NCI-H2227 (cell line): ENCODE results near the gene ADAMTS10.
"Not testable (repeated sequence)": the region's sequence is repeated elsewhere in the genome, so short reads cannot be mapped to it uniquely, and the experiment has no call there.

Experiments used
- DNase-seq: peaks from one replicate; lab custom pipeline; 2025; ENCODE audit not compliant: unreplicated experiment; lab: John Stamatoyannopoulos, UW

ADAMTS10 gene

DNA sequence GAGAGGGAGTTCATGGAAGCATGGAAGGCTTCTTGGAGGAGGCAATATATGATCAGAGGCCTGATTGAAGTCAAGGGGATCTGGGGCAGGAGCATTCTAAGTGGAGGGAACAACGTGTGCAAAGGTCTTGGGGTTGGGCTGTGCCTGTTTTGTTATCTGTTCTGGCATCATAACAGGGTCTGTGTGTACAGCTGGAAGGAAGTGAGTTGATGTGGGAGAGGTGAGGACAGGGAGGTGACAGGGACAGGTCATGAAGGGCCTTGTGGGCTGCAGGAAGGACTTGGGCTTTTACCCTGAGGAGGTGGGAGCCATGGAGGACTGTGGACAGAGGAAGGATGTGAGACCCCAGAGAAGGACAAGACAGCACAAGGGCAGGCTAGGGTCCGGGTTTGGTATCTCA is 18.7 kb upstream of the ADAMTS10 start:
- no peak for DNase-seq

DNA sequence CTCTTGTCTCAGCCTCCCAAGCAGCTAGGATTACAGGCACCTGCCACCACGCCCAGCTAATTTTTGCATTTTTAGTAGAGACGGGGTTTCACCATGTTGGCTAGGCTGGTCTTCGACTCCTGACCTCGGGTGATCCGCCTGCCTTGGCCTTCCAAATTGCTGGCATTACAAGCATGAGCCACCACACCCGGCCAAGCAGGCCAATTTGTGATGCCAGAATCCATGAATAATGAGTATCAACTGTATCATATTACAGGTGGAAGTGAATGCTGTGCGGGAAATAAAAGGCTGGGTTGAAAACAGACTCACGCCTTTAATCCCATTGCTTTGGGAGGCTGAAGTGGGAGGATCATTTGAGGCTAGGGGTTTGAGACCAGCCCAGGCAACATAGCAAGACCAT is 16.3 kb upstream of the ADAMTS10 start:
- no peak for DNase-seq

DNA sequence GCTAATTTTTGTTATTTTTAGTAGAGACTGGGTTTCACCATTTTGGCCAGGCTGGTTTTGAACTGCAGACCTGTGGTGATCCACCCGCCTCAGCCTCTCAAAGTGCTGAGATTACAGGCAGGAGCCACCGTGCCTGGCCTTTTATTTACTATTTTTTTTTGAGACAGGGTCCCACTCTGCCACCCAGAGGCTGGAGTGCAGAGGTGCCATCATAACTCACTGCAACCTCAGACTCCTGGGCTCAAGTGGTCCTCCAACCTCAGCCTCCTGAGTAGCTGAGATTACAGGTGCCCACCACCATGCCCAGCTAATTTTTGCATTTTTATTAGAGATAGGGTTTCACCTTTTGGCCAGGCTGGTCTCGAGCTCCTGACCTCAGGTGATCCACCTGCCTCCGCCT is 12.4 kb upstream of the ADAMTS10 start:
- DNase-seq: not testable (repeated sequence)

DNA sequence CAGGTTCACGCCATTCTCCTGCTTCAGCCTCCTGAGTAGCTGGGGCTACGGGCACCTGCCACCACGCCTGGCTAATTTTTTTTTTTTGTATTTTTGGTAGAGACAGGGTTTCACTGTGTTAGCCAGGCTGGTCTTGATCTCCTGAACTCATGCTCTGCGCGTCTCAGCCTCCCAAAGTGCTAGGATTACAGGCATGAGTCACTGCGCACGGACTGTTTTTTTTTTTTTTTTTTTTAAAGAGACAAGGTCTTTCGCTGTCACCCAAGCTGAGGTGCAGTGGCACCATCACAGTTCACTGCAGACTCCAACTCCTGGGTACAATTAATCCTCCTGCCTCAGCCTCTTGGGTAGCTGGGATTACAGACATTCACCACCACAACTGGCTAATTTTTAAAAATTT is 8.2 kb upstream of the ADAMTS10 start:
- no peak for DNase-seq

DNA sequence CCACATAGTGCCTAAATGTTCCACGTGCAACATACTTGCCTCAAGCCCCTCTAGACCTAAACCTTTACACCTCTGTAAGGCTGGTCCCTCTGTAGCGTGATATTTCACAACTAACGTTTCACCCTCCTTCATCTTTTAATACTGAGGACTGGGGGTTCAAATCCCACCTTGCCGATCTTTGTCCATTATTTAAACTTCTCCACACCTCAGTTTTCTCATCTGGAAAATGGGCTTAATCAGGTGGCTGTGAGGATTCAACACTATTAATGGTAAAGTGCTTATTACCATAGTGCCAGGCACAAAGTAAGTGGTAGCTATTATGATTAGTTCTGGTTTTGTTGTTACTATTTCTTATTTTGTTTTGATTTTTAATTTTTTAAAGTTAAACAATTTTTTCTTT is 7.5 kb upstream of the ADAMTS10 start:
- no peak for DNase-seq

DNA sequence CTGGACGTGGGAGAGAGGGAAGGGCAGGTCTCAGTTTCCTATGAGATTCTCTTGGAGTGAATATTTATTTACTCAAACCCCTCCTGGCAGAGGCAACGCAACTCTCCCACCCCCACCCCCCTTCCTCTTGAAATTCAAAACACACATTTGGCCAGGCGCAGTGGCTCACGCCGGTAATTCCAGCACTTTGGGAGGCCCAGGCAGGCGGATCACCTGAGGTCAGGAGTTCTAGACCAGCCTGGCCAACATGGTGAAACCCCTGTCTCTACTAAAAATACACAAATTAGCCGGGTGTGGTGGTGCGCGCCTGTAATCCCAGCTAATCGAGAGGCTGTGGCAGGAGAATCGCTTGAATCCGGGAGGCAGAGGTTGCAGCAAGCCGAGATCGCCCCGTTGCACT is 6.8 kb upstream of the ADAMTS10 start:
- DNase-seq: not testable (repeated sequence)

DNA sequence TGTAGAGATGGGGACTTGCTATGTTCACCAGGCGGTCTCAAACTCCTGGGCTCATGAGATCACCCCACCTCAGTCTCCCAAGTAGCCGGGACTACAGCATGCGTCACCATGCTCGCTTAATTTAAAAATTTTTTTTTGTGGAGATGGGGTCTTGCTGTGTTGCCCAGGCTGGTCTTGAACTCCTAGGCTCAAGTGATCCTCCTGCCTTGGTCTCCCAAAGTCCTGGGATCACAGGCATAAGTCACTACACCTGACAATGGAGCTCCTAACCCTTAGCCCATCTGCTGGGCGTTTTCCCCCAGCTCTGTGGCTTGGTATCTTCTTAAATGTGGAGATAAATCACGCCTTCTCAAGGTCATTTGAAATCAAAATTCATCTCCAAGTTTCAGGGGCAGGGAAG is 6.3 kb upstream of the ADAMTS10 start:
- DNase-seq: no peak

DNA sequence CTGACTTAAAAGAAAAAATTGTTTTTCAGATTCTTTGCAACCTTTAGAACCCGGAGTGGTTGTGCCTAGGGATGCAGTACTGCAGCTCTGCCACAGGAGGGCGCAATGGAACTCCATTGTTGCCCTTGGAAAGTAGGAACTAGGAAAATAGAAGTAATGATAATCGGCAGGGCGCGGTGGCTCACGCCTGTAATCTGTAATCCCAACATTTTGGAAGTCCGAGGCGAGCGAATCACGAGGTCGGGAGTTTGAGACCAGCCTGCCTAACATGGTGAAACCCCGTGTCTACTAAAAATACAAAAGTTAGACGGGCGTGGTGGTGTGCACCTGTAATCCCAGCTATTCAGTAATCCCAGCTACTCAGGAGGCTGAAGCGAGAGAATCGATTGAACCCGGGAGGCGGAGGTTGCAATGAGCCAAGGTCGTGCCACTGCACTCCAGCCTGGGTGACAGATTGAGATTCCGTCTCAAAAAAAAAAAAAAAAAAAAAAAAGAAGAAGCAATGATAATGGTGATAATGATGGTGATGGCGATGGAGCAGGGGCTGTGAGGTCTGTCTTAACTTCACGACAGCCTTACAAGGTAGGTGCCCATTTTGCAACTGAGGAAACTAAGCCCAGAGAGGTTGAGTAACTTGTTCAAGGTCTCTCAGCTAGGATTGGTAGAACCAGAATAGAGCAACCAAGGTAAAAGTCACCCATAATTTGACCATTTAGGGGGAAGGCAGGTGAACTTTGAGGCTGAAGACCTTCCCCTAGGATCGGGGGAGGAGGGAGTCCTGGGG is 5.5 kb upstream of the ADAMTS10 start:
- DNase-seq: peak; percentile 58

DNA sequence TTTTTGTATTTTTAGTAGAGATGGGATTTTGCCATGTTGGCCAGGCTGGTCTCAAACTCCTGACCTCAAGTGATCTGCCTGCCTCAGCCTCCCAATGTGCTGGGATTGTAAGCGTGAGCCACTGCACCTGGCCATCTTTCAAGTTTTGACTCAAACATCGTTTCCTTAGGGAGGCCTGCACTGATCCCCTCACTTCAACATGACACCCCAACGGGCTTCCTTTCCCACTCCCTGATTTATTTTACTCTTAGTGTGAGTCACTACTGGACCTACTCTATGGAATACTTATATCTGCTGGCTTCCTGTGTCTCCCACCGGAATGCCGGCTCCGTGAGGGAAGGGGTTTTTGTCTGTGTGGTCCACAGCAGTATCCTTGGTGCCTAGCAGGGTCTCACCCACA is 4.5 kb upstream of the ADAMTS10 start:
- DNase-seq: no peak

DNA sequence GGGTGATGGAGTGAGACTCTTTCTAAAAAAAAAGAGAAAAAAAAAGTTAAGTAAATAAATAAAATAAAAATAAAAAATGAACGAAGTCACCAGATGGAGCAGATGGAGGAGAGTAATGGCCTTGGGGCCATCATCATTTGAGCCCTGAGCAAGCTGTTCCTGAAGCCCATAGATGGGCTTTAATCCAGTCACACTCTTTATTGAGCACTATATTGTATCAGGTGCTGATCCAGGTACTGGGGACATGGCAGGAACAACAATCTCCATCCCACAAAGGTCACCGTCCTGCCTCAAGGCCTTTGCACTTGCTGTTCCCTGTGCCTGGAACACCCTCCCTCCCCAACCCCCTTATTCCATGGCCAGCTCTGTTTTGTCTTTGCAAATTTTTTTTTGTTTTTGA is 3.9 kb upstream of the ADAMTS10 start:
- DNase-seq: no peak

DNA sequence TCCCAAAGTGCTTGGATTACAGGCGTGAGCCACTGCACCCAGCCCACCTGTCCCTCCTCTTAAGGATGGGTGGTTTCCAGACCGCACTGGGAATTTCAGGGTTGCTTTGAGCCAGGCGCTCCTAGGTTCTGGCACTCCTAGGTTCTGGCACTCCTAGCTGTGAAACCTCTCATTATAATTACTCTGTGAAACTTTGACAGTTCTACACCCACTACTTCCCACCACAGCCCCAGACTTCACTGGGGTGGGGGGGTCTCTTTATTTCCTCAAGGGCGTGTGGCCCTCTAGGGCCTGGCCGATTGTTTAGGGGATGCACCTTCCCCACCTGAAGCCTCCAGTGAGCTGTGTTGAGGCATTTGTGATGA is 2.3 kb upstream of the ADAMTS10 start:
- DNase-seq: no peak

DNA sequence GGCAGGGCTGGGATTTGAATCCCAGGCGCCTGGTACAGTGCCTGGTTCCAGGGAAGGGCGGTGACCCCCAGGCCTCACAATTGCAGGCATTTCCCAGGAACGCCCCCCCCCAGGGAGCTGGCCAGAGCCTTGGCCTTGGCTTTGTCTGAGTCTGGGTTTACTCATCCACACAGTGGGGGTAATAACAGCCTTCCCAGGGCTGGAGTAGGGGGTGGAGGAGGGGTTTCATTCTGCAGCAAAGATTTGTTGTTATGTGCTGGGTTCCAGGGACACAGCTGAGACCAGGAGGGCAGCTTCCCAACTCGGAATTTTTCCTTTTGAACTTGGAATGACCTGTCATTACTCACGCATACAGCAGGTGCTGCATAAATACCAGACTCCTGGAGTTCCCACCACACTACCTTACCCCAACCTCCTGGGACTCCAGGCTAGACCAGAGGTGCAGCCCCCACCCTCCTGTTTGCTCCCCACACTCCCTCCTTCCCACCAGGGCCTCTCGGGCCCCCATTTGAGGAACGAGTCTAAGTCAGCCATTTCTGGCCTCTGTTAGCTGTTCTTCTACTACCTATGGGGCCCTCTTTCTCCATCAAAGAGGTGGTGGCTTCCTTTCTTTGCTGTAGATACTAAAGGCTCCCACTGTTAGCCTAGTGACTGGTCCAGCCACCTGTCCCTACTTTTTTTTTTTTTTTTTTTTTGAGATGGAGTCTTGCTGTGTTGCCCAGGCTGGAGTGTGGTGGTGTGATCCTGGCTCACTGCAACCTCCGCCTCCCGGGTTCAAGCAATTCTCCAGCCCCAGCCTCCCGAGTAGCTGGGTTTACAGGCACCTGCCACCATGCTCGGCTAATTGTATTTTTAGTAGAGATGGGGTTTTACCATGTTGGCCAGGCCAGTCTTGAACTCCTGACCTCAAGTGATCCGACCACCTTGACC is 1.6 kb upstream of the ADAMTS10 start:
- peak; percentile 39 for DNase-seq

DNA sequence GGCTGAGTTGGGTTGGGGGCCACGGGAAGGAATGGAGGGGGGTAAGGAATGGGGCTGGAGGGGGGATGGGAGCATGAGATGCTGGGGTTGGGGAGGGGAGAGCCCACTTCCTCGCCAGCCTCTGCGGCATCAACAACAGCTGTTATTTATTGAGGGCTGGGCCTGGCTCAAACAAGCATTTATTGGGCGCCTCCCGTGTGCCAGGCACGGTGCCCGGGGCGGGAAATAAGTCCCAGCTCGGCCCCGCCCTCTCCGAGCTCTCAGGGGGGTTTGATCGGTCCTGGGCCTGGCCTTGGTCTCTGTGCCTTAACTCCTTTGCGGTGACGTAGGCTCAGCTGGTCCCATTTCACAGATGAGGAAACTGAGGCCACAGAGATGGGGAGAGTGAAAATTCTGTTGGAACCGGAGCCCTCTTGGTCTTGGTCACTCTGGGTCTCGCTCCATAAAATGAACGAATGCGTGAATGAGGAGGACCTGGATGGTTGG is 919 bp upstream of the ADAMTS10 start:
- DNase-seq: peak; percentile 30

DNA sequence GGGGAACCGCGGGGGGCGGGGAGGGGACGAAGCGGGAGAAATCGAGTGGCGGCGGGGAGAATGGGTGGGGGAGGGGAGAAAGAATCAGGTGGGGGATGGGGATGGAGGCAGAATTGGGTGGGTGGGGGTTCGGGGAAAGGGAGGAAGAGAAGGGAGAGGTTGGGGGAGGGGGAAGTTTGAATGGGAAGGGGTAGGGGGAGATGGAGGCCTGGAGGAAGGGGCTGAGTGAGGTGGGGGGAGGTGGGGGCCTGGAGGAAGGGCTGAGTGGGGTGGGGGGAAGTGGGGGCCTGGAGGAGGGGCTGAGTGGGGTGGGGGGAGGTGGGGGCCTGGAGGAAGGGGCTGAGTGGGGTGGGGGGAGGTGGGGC is 403 bp upstream of the ADAMTS10 start:
- DNase-seq: no peak

DNA sequence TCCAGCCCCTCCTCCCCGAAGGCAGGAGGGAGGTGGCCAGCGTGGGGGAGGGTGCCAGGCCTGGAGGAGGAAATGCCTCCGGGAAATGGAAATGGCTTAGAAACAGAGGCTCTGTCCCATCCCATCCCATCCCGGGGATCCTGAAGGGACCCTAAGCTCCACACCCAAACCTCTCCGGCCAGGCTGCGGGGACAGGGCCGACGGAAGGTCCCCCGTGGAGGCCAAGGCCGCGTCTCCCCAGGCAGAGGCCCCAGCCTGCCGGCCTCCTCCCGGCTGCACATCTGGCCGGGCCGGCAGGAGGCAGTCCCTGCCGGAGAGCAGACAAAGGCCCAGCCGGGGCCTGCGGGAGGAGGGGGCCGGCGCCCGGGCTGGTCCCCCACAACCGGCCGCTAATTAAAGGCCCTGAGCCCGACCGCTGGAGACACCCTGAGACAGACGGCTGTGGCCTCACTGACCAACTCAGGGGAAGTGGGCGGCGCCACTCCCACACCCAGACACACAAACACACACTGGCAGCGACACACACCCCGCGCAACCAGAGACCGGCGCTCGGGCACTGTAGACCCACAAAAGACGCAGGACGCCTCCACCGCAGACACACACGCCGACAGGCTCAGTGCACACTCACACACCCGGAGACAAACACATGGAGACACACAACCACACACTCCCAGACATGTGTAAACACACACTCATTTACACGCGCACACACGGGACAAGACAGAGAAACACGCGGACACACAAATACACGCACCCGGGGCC is 1.1 kb downstream of the ADAMTS10 start:
- DNase-seq: peak; percentile 58

DNA sequence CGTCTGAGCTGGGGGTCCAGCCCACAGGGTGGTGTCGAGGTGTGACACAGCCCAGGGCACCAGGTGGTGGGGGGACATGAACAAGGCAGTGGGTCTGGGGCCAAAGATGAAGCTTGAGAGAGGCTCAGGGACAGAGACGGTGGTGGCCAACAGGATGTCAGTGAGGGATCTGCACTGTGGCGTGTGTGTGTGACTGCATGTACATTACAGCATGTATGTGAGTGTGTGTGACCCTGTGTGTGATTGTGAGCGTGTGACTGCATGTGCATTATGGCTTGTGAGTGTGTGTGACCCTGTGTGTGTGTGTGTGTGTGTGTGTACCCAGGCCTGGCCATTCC is 1.6 kb downstream of the ADAMTS10 start:
- no peak for DNase-seq

DNA sequence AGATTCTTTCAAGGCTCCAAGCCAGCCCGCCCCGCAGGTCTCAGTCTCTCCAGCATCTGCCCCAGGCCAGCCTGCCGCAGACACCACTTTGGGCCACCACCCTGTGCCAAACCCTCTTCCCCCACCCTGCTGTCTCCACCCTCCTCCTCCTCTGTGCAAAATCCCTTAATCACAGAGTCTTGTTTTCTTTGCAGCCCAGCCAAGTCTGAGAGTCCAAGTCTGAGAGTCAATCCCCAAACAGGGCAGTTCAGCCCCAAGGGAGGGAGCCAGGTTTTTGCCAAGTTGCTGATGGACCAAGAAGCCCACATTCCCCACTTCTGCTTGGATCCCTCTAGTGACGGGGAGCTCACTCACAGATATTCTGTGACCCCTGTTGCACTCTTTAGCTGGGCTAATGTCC is 3.1 kb downstream of the ADAMTS10 start:
- no peak for DNase-seq

DNA sequence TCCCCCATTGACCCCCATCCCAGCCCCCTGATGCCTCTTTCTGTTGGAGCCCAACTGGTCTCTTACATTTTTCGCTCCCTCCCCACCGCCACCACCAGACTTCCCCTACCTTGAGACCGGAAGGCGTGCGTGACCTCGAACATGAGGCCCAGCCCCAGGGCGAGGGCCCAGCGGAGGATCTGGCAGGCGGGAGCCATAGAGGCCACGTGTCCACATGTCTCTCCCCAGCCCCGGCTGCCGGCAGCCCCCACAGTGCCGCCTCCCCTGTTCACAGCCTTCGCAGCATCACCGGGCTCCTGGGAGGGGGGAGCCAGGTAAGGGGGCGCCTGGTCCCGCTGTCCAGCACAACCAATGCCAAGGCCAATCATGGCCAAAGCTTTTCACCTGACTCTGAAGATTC is 5.0 kb downstream of the ADAMTS10 start:
- no peak for DNase-seq

DNA sequence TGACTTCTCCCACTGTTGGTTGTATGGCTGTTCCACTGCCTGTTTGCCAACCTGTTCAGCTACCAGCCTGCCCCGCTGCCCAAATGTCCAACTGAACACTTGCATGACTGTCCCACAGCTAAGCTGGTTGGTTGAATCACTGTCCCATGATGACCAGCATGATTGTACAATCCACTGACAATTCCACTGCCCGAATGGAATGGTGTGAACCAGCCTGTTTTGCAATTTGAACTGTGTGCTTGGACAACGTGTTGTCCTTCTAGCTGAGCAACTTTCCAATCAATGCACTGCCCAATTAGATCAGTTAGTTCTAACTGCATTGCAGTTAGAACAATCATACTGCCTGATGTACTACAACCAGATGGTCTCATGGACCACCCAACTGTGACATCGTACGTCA is 8.7 kb downstream of the ADAMTS10 start:
- DNase-seq: no peak

DNA sequence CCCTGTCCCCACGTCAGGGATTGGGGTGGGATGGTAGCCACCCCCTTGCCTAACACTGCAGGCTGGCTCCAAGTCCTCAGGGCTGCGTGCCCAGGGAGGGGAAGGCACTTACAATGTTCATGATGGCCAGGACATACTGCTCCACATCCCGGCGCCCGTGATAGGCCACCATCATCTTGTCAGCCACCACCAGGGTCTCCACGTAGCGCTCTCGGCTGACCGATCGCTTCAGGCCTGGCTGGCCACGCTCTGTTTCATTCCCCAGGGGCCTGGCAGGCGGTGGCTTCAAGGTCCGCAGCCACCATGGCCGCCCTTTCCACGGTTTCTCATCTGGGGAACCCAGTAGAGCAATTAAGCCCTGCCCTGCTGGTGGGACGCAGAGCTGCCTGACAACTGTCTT is 9.7 kb downstream of the ADAMTS10 start:
- no peak for DNase-seq

DNA sequence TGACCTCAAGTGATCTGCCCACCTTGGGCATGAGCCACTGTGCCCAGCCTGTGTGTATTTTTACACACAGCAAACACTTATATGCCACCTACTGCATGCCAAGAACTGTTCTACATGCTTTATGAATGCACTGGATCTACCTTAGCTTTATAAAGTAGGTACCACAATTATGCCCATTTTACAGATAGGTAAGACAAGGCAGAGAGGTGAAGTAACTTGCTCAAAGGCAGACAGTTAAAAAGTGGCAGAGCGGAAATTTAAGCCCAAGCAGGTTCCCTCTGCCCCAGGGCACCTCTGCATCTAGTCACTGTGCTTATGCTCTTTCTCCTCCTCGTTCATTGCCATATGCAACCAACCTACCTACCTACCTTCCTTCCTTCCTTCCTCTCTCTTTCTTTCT is 10.5 kb downstream of the ADAMTS10 start:
- no peak for DNase-seq

DNA sequence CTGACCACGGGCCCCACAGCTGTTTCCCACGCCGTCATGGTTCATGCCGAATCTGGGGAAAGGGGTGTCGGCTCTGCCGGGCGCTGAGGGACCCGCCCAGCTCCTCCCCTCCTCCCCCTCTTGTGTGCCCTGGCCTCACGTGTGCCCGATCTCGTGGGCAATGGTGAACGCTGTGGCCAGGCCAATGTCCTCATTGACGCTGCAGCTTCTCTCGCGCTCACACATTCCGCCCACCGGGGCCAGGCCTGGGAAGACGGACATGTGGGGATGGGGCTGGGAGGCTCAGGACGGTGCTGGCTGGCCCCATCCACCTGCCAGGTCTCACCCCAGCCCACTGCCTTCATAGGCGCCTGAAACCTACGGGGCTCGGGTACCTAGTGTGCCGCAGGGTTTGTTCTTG is 14.3 kb downstream of the ADAMTS10 start:
- DNase-seq: no peak
